Activated B cell treated with CpG ODN at 0.5 μM for 24 hours (primary cell): ENCODE measurements around the gene TIFAB. TPM values are rescaled to one million over a fixed set of nuclear protein-coding genes. Genes with fewer than 3 reads are reported as not detected.

Experiments used
- ATAC-seq: fragments of 200-7000 bp; cut with Tn5 transposase; one replicate; pipeline ENCODE4 v1.10.0; 2021; ENCODE audit warnings: low read depth, mild to moderate bottlenecking, moderate library complexity
- CTCF ChIA-PET: fragments of 350-600 bp; sonication (Branson Sonifier 250); formaldehyde crosslinking; loops from one replicate; lab custom pipeline; 2021; ENCODE audit warnings: antibody characterized with exemption; lab: Charles Lee
- POLR2A ChIA-PET: fragments of 350-600 bp; sonication (Branson Sonifier 250); formaldehyde crosslinking; loops from one replicate; lab custom pipeline; 2021; ENCODE audit warnings: antibody characterized with exemption; lab: Charles Lee
- DNase-seq: peaks from one replicate; pipeline ENCODE4 v3.0.0; 2022
- H3K27ac Mint-ChIP-seq: one replicate; pipeline ENCODE4 v1.8.0; 2020; ENCODE audit warnings: mixed read lengths
- H3K27me3 Mint-ChIP-seq: one replicate; pipeline ENCODE4 v1.8.0; 2021; ENCODE audit warnings: mixed read lengths
- H3K36me3 Mint-ChIP-seq: one replicate; pipeline ENCODE4 v1.8.0; 2021; ENCODE audit warnings: low read depth, mixed read lengths
- H3K4me1 Mint-ChIP-seq: one replicate; pipeline ENCODE4 v1.8.0; 2021; ENCODE audit warnings: mixed read lengths
- H3K4me3 Mint-ChIP-seq: one replicate; pipeline ENCODE4 v1.8.0; 2020; ENCODE audit warnings: mild to moderate bottlenecking, mixed read lengths
- H3K9me3 Mint-ChIP-seq: one replicate; pipeline ENCODE4 v1.8.0; 2020; ENCODE audit warnings: mixed read lengths
- CTCF ChIP-seq: fragments of 200-600 bp; IDR thresholded peaks from one replicate; pipeline ENCODE4 v1.8.0; 2022; ENCODE audit warnings: antibody characterized with exemption, mild to moderate bottlenecking
- intact Hi-C: fragments of 100-400 bp; cut with micrococcal nuclease; formaldehyde crosslinking; loops from one replicate; pipeline ENCODE4 v1.15.1; 2024
- total RNA-seq: library from RNA; stranded (reverse); gene quantifications from 2 replicates; pipeline ENCODE4 v1.2.3, GENCODE V29; 2022

The TIFAB gene
- total RNA-seq, 1 donor from 2014 or later: not detected

- Mint-ChIP-seq H3K27ac (no peak overlapping the region), H3K27me3 (peaks cover 6% of the 10 kb centered on the region), H3K9me3 (peaks cover 2% of the 10 kb centered on the region), H3K4me1 (peaks cover 13% of the 10 kb centered on the region), H3K36me3 (no peaks in the 10 kb centered on the region), H3K4me3 (no peak overlapping the region)
- intact Hi-C loops: no loop called here
- ATAC-seq (no peak), DNase-seq (no peak)
- POLR2A ChIA-PET: no interaction called here
- CTCF ChIA-PET: no interaction called here
- TF ChIP-seq CTCF: no peak
These were observed 18.3 kb downstream of the TIFAB start for GRCh38 chr5:135433681-135434426.

- no peak for TF ChIP-seq CTCF
- no peak overlapping the region for H3K27ac Mint-ChIP-seq
- peaks cover 6% of the 10 kb centered on the region for H3K4me1 Mint-ChIP-seq
- H3K36me3 Mint-ChIP-seq: no peaks in the 10 kb centered on the region
- DNase-seq (no peak), ATAC-seq (no peak)
- intact Hi-C loops: no loop called here
- CTCF ChIA-PET: no interaction called here
- POLR2A ChIA-PET: no interaction called here
- H3K27me3 Mint-ChIP-seq: peaks cover 15% of the 10 kb centered on the region
- H3K9me3 Mint-ChIP-seq: peaks cover 5% of the 10 kb centered on the region
- H3K4me3 Mint-ChIP-seq: no peak overlapping the region
These were observed 20.0 kb downstream of the TIFAB start for GRCh38 chr5:135432113-135432512.

GRCh38 chr5:135430135-135430437, 22.1 kb downstream of the TIFAB start:
- Mint-ChIP-seq H3K36me3 (no peaks in the 10 kb centered on the region), H3K27ac (no peak overlapping the region), H3K4me3 (no peak overlapping the region), H3K4me1 (no peaks in the 10 kb centered on the region), H3K27me3 (peaks cover 15% of the 10 kb centered on the region), H3K9me3 (peaks cover 5% of the 10 kb centered on the region)
- TF ChIP-seq CTCF: no peak
- no peak for DNase-seq
- no peak for ATAC-seq
- ChIA-PET POLR2A (no interaction called here), CTCF (no interaction called here)
- intact Hi-C loops: no loop called here

- no peak overlapping the region for H3K27ac Mint-ChIP-seq
- CTCF ChIA-PET: no interaction called here
- H3K9me3 Mint-ChIP-seq: peaks cover 5% of the 10 kb centered on the region
- ATAC-seq (no peak), DNase-seq (no peak)
- H3K4me3 Mint-ChIP-seq: no peak overlapping the region
- POLR2A ChIA-PET: no interaction called here
- intact Hi-C loops: no loop called here
- TF ChIP-seq CTCF: no peak
- peaks cover 14% of the 10 kb centered on the region for H3K27me3 Mint-ChIP-seq
- no peaks in the 10 kb centered on the region for H3K36me3 Mint-ChIP-seq
- H3K4me1 Mint-ChIP-seq: no peaks in the 10 kb centered on the region
These were observed 22.6 kb downstream of the TIFAB start for GRCh38 chr5:135429301-135430134.

GRCh38 chr5:135428586-135428985, 23.6 kb downstream of the TIFAB start:
- ChIA-PET CTCF (no interaction called here), POLR2A (no interaction called here)
- H3K4me1 Mint-ChIP-seq: no peaks in the 10 kb centered on the region
- H3K9me3 Mint-ChIP-seq: peaks cover 5% of the 10 kb centered on the region
- no peak for DNase-seq
- H3K27ac Mint-ChIP-seq: no peak overlapping the region
- intact Hi-C loops: no loop called here
- ATAC-seq: no peak
- no peak for TF ChIP-seq CTCF
- H3K27me3 Mint-ChIP-seq: peaks cover 14% of the 10 kb centered on the region
- H3K4me3 Mint-ChIP-seq: no peak overlapping the region
- no peaks in the 10 kb centered on the region for H3K36me3 Mint-ChIP-seq
